Measurements from ENCODE around the gene MYCBP.
A peak's percentile ranks its signal among the peaks of the same experiment; 100 is the strongest.
"Not testable (repeated sequence)": the region's sequence is repeated elsewhere in the genome, so short reads cannot be mapped to it uniquely, and the experiment has no call there.

Gene MYCBP, protein sequence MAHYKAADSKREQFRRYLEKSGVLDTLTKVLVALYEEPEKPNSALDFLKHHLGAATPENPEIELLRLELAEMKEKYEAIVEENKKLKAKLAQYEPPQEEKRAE

DNA sequence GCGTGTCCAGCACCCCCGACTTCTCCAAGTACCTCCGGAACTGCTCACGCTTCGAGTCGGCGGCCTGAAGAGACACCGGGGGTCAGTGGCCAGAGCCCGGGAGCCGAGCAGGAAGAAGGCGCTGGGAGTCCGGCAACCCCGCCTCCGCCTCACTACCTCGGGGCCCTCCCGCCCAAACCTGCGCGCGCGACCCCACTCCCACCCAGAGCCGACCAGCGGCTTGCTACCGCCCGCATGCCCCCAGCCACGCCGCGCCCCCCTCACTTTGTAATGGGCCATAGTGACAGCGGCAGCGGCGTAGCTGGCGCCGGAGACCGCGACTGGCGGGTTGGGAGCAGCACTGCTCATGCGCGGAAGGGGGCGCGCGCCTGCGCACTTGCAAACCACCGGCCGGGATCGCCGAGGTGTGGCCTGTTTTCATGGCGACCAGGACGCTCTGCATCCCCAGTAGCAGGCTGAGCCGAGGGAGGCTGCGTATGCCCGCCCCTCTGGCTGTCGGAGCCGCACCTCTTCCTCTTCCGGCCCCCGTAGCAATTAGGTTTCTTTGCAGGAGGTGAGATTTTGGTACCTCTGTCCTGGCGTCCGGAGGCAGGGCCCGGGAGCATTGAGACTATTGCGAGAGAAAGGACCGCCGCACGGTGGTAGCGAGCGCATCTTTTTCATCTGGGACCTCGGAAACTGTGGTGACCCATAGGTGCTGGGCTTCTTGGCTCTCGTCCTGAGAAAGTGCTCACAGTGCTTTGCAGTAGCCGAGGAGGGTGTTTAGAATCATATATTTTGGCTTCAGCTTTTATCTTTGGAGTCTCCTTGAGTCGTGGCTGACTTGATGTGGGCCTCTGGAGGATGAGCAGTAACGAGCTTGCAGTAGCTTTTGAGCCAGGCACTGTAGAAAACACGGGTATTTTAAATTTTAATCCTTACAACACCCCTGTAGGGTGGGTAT lies at the start of gene MYCBP:
TSS of gene MYCBP (minus strand) at position 322 of the 943 bp plus-strand sequence. CDS start at position 279, 43 bp downstream.
- peak; percentile 94 for DNase-seq

DNA sequence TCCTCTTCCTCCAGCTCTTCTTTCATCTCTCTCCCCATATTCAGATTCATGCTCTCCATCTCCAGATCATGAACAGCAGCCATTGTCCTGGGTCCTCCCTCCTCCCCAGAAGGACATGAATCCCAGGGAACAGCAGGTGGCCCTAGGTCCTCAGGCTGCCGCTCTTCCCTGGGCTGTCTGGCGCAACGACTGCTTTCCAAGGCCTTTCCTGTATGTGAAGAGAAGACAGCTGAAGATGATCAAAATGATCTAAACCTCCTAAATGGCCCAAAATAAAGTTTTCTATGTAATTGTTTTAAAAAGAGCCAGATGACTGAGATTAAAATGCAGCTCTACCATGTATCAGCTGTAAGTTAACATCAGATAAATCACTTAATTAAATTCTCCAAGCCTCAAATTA lies 46.0 kb upstream of the MYCBP start:
- no peak for DNase-seq

DNA sequence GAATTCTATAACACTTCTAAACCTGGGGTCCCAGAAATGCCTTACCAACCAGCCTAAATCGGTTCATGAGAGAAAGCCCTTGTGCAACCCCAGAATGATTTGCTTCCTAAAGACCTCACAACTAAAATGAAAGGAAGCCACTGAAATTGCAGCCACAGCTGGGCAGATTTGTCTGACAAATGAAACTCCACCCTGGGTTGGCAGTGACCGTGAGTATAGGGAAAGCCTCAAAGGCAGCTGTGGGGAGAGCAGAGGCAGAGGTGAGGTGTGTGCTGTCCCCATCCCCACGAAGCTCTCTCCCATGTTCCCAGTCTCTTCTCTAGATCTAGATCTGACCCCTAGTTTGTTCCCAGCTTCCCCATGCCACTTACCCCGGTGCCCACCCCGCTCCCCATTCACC lies 45.4 kb upstream of the MYCBP start:
- DNase-seq: no peak

- no peak for DNase-seq
These were observed 44.6 kb upstream of the MYCBP start for GRCh38 chr1:38917772-38918171.

DNA sequence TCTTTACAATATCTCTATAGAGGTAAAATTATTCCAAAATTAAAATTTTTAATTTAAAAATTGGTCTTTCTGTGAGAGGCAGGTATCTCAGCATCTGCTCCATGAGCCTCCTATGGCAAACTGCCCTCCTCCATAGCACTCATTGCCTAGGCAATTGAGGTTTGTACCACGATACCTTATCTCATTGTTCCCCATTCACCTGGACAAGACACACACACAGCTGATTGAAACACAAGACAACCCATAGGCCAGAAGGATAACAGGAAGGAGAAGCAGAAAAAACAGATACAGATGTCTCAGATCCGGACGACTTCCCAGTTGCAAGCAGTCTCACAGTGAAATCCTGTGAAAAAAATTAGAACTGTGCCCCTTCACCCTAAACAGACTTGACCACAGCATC lies 44.2 kb upstream of the MYCBP start:
- no peak for DNase-seq

DNA sequence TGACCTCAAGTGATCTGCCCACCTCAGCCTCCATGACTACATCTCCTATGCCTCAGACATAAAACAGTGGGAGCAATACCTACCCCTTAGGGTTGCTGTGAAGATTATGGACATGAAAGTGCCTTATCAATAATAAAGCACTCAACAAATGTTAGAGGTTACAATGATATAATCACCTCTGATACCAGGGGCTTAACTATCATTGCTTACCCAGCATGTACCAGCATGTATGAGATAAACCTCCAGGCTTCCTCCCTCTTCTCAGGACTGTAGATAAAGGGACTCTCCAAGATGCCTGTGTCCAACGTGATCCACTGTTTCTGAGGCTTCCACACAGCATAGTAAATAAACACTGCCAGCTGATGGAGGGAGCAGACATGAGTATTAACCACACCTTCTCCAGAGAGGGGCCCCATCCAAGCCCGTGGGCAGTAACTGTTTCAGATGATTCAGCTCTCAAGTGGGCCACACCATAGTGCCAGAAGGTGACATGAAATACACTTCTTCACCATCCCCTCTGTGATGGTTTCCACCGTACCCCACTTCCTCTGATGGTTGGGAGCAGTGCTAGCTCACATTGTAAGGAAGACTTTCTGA lies 42.3 kb upstream of the MYCBP start:
- DNase-seq: no peak

DNA sequence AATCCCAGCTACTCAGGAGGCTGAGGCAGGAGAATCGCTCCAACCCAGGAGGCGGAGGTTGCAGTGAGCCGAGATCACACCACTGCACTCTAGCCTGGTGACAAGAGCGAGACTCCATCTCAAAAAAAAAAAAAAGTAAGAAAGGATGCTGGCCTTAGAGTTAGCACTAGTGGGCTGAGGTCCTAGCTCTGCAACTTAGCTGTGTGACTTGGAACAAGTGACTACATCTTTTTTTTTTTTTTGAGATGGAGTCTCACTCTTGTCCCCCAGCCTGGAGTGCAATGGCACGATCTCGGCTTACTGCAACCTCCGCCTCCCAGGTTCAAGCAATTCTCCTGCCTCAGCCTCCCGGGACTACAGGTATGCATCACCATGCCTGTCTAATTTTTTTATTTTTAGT lies 41.8 kb upstream of the MYCBP start:
- DNase-seq: not testable (repeated sequence)

DNA sequence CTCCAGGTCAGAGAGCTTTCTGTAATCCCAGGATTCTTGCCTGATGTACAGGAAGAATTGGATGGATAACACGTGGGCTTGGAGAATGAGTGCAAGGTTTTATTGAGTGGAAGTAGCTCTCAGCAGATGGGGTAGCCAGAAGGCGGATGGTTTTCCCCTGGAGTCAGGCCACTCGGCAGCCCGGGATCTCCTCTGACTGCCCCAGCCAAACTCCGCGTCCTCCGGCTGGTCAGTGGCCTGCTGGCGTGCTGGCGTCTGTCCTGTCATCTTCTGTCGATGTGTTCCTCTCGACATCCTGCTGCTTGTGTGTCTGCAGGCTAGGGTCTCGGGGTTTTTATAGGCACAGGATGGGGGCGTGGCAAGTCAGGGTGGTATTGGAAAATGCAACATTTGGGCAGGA lies 35.7 kb upstream of the MYCBP start:
- no peak for DNase-seq

GRCh38 chr1:38905985-38906384 lies 32.8 kb upstream of the MYCBP start:
- DNase-seq: no peak

GRCh38 chr1:38899560-38899959 lies 26.4 kb upstream of the MYCBP start:
- DNase-seq: no peak

- DNase-seq: no peak
These were observed 25.6 kb upstream of the MYCBP start for GRCh38 chr1:38898653-38899230.

DNA sequence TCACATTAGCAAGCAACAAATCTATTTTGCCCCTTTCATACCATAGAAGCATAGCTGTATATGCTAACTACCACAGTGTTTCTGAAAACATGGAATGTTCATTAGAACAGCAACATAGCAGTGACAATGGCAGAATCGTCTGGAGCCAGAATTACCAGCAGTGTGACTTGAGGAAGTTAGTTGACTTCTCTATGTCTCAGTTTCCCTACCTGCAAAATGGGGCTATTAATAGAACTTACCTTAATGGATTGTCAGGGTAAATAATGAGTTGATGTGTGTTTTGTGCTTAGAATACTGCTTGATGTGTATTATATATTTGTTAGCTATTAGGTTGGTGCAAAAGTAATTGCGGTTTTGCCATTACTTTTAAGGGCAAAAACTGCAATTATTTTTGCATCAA lies 23.0 kb upstream of the MYCBP start:
- no peak for DNase-seq

- no peak for DNase-seq
These were observed 19.8 kb upstream of the MYCBP start for GRCh38 chr1:38892976-38893375.

- no peak for DNase-seq
These were observed 18.6 kb upstream of the MYCBP start for GRCh38 chr1:38891753-38892152.

GRCh38 chr1:38889589-38889988 lies 16.4 kb upstream of the MYCBP start:
- no peak for DNase-seq

GRCh38 chr1:38888423-38889333 lies 15.5 kb upstream of the MYCBP start:
- DNase-seq: no peak

DNA sequence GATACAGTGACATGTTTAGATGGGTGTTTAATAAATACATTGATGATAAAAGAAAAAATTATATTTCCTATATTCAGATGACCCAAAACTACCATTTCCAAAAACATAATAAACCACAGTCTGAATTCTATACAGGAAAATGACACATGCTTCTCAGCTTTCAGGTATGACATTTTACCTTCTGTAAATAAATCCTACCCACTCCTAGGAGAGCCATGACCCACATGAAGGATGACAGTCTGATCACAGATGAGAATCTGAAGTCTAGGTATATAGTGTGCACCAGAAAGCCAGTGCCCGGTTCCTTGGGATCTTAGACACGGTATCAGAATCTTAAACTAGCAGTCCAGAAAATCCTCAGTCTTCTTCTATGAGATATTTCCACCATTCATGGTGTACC lies 11.9 kb upstream of the MYCBP start:
- DNase-seq: no peak

DNA sequence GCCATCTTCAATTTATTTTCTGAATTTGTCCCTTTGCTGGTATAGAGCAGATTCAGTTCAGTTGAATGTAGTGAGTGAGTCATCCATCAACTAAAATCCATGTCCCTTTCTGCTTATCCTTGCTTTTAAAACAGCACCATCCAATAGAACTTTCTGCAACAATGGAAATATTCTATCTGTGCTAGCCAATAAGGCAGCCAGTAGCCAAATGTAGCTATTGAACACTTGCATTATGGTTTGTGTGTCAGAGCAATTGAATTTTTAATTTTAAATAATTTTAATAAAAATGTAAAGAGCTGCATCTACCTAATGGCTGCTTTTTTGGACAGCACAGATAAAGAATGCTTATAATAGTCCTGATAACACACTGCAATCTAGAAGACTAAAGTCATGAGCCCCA lies 8.3 kb upstream of the MYCBP start, which contains the start of gene GJA9:
TSS of gene GJA9 (minus strand) at position 101 of the 400 bp plus-strand sequence. CDS start 5,489 bp downstream, outside the sequence.
- DNase-seq: no peak

DNA sequence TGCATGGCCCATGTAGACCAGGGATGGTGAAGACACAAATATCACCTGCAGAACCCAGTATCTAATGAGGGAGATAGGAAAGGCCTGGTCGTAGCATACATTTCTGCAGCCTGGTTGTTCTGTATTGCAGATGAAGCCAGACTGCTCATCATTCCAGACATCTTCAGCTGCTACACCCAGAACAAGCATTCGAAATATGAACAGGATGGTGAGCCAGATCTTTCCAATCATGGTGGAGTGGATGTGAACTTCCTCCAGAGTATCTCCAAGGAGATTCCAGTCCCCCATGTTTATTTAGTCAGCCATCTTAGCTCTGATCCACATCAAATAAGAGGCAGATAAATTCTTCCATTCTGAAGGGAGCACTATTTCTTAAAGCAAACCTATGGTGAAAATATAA lies 2.7 kb upstream of the MYCBP start:
- no peak for DNase-seq

- DNase-seq: no peak
These were observed 634 bp downstream of the MYCBP start for GRCh38 chr1:38872401-38873026.

DNA sequence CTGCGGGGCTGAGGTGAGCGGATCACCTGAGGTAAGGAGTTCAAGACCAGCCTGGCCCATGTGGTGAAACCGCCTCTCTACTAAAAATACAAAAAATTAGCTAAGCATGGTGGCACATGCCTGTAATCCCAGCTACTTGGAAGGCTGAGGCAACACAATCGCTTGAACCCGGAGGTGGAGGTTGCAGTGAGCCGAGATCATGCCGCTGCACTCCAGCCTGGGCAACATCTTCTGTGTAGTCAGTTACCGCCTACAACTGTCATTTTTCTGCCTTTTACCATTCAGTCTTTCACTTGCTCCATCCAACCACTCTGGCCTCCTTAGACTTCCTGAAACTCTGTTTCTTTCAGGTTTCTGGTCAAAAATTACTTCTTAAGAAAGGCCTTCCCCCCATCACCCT lies 2.2 kb downstream of the MYCBP start:
- DNase-seq: no peak

GRCh38 chr1:38867208-38867607 lies 5.9 kb downstream of the MYCBP start:
- DNase-seq: no peak

Data from NCI-H1105 (cell line).